ENCODE results near the gene SLC6A6.

GRCh38 chr3:14481646-14482036, 79.2 kb downstream of the SLC6A6 start:
- TF ChIP-seq CTCF (IDR thresholded peaks at IDR 0.05) (no peak), EP300 (IDR thresholded peaks at IDR 0.05) (no peak)
